Tibial nerve (tissue), 4 donors: ENCODE results near the gene MKKS. TPM values are rescaled to one million over a fixed set of nuclear protein-coding genes. Genes with fewer than 3 reads are reported as not detected.

ENCODE experiments used
- DNase-seq, 2 donors: peaks; one replicate each; pipeline ENCODE4 v3.0.0-alpha.2; 2019; ENCODE audit warnings: low spot score in 2 of 2
- H3K27ac ChIP-seq, 4 donors: fragments of 200-600 bp; sonication (generic) in 3 of 4; one replicate each; pipeline ENCODE4 v1.5.1; 2017 to 2019; ENCODE audit warnings: mild to moderate bottlenecking in 1 of 4
- H3K27me3 ChIP-seq, 2 donors: fragments of 200-600 bp; sonication (generic) in 1 of 2; one replicate each; pipeline versions ENCODE4 v1.5.1 to v1.6.0; 2017 to 2019
- H3K36me3 ChIP-seq, 3 donors: fragments of 200-600 bp; sonication (generic); one replicate each; pipeline ENCODE4 v1.5.1; 2018 to 2019
- H3K4me1 ChIP-seq, 4 donors: fragments of 200-600 bp; sonication (generic) in 3 of 4; one replicate each; pipeline ENCODE4 v1.5.1; 2017 to 2019
- H3K4me3 ChIP-seq, 4 donors: fragments of 200-600 bp; sonication (generic) in 3 of 4; one replicate each; pipeline ENCODE4 v1.5.1; 2017 to 2019; ENCODE audit warnings: mild to moderate bottlenecking in 1 of 4, moderate library complexity in 1 of 4
- H3K9me3 ChIP-seq, 4 donors: fragments of 200-600 bp; sonication (generic) in 3 of 4; one replicate each; pipeline ENCODE4 v1.5.1; 2017 to 2019
- CTCF ChIP-seq, 5 experiments: fragments of 200-600 bp in 3 of 5; fragments of 450-650 bp in 2 of 5; sonication (generic) in 3 of 5; IDR thresholded peaks; one replicate each; pipeline ENCODE4 v1.5.1; 2016 to 2019; ENCODE audit warnings: antibody characterized with exemption in 5 of 5, mild to moderate bottlenecking in 3 of 5, moderate library complexity in 2 of 5
- EP300 ChIP-seq, 2 donors: sonication (generic); formaldehyde crosslinking; IDR thresholded peaks; one replicate each; pipeline ENCODE4 v1.6.1; 2017; ENCODE audit warnings: antibody characterized with exemption in 2 of 2, mild to moderate bottlenecking in 1 of 2
- POLR2A ChIP-seq, 2 donors: fragments of 450-650 bp; IDR thresholded peaks; one replicate each; pipeline ENCODE4 v1.6.1; 2017; ENCODE audit warnings: antibody characterized with exemption in 2 of 2, mild to moderate bottlenecking in 2 of 2, moderate library complexity in 2 of 2
- WGBS, 2 donors: methylation state at CpG; one replicate each; pipeline ENCODE4 v1.1.5; 2018; 5-methylcytosine and 5-hydroxymethylcytosine counted together
- total RNA-seq, 4 donors: library from RNA; depleted of rRNA; stranded (reverse); fragments of >200 nt; gene quantifications; one replicate each; pipeline ENCODE4 v1.1.0, GENCODE V29; 2016

The MKKS gene
- total RNA-seq, 4 donors from 2014 or later = 12.9 to 16.6 (median 16.0) TPM

- no peaks in the 10 kb centered on the region for H3K9me3 ChIP-seq
- no peaks in the 10 kb centered on the region for H3K4me1 ChIP-seq
- WGBS, 2 donors = 89 to 90% methylated on average over 2 of the region's 2 CpGs
- H3K27ac ChIP-seq = no peak overlapping the region
- no peak for DNase-seq
- H3K27me3 ChIP-seq = no peaks in the 10 kb centered on the region
- H3K4me3 ChIP-seq = no peak overlapping the region
- TF ChIP-seq CTCF (IDR thresholded peaks at IDR 0.05) (no peak), POLR2A (IDR thresholded peaks at IDR 0.05) (no peak), EP300 (IDR thresholded peaks at IDR 0.05) (no peak)
- no peaks in the 10 kb centered on the region for H3K36me3 ChIP-seq
Measured at GRCh38 chr20:10390709-10391108, 43.3 kb downstream of the MKKS start.

- Histone ChIP-seq H3K4me3 (no peak overlapping the region), H3K4me1 (no peaks in the 10 kb centered on the region), H3K27ac (no peak overlapping the region), H3K9me3 (no peaks in the 10 kb centered on the region), H3K27me3 (no peaks in the 10 kb centered on the region), H3K36me3 (no peaks in the 10 kb centered on the region)
- no peak for DNase-seq
- TF ChIP-seq CTCF (IDR thresholded peaks at IDR 0.05) (no peak), POLR2A (IDR thresholded peaks at IDR 0.05) (no peak), EP300 (IDR thresholded peaks at IDR 0.05) (no peak)
- 77 to 82% methylated on average over 4 of the region's 4 CpGs for WGBS, 2 donors
Measured at GRCh38 chr20:10388597-10388996, 45.4 kb downstream of the MKKS start.

GRCh38 chr20:10387686-10388085 lies 46.3 kb downstream of the MKKS start:
- Histone ChIP-seq H3K27ac (no peak overlapping the region), H3K36me3 (no peaks in the 10 kb centered on the region), H3K27me3 (no peaks in the 10 kb centered on the region), H3K4me1 (no peaks in the 10 kb centered on the region), H3K9me3 (no peaks in the 10 kb centered on the region), H3K4me3 (no peak overlapping the region)
- no peak for DNase-seq
- no peak for TF ChIP-seq EP300 (IDR thresholded peaks at IDR 0.05)
- TF ChIP-seq CTCF (IDR thresholded peaks at IDR 0.05) = no peak
- TF ChIP-seq POLR2A (IDR thresholded peaks at IDR 0.05) = no peak
- WGBS, 2 donors = 82 to 85% methylated on average over 4 of the region's 4 CpGs

- H3K27me3 ChIP-seq = no peaks in the 10 kb centered on the region
- H3K4me3 ChIP-seq = no peak overlapping the region
- TF ChIP-seq EP300 (IDR thresholded peaks at IDR 0.05) (no peak), CTCF (IDR thresholded peaks at IDR 0.05) (no peak), POLR2A (IDR thresholded peaks at IDR 0.05) (no peak)
- 60 to 61% methylated on average over 4 of the region's 4 CpGs for WGBS, 2 donors
- DNase-seq = no peak
- H3K27ac ChIP-seq = no peak overlapping the region
- no peaks in the 10 kb centered on the region for H3K4me1 ChIP-seq
- H3K9me3 ChIP-seq = no peaks in the 10 kb centered on the region
- H3K36me3 ChIP-seq = no peaks in the 10 kb centered on the region
Measured at GRCh38 chr20:10385850-10386544, 48.0 kb downstream of the MKKS start.

GRCh38 chr20:10381477-10381876 lies 52.5 kb downstream of the MKKS start:
- Histone ChIP-seq H3K4me1 (no peaks in the 10 kb centered on the region), H3K27ac (no peak overlapping the region), H3K4me3 (no peak overlapping the region), H3K36me3 (no peaks in the 10 kb centered on the region), H3K9me3 (no peaks in the 10 kb centered on the region), H3K27me3 (no peaks in the 10 kb centered on the region)
- no peak for DNase-seq
- TF ChIP-seq CTCF (IDR thresholded peaks at IDR 0.05) = no peak
- no peak for TF ChIP-seq POLR2A (IDR thresholded peaks at IDR 0.05)
- no peak for TF ChIP-seq EP300 (IDR thresholded peaks at IDR 0.05)
- 79 to 82% methylated on average over 2 of the region's 2 CpGs for WGBS, 2 donors
